ENCODE data around the gene SAMHD1. TPM values are rescaled to one million over a fixed set of nuclear protein-coding genes. Genes with fewer than 3 reads are reported as not detected.
A peak's percentile ranks its signal among the peaks of the same experiment; 100 is the strongest.
"Not testable (repeated sequence)": the region's sequence is repeated elsewhere in the genome, so short reads cannot be mapped to it uniquely, and the experiment has no call there.

Gene SAMHD1
- 100 to 1,000 TPM in 3 of 4 donors, 10 to 100 TPM in 1; 76.8 to 172 (median 104) TPM for total RNA-seq

GRCh38 chr20:36951198-36951978, at the start of gene SAMHD1:
SAMHD1 (minus strand) TSS chr20:36951708; CDS start chr20:36951643, 65 bp downstream.
- TF ChIP-seq POLR2A (IDR thresholded peaks at IDR 0.05) (peak; percentile 89), CTCF (IDR thresholded peaks at IDR 0.05) (peak in 3 of 4 experiments; percentile 5 to 68 (median 41))
- intact Hi-C loops (cut with DNase I; ENCODE audit: low total_unique reads): no loop called here
- H3K4me3 ChIP-seq: peak within 1 kb of the TSS; percentile 66 to 97
- no peaks in the 10 kb centered on the region for H3K27me3 ChIP-seq
- peak within 1 kb of the TSS; percentile 81 to 89 for H3K27ac ChIP-seq
- H3K9me3 ChIP-seq: no peaks in the 10 kb centered on the region
- H3K4me1 ChIP-seq: no peaks in the 10 kb centered on the region
- peak; percentile 96 to 97 for DNase-seq
- H3K36me3 ChIP-seq: no peaks in the 10 kb centered on the region

- H3K27me3 ChIP-seq; intact Hi-C loops (cut with DNase I; ENCODE audit: low total_unique reads); H3K9me3 ChIP-seq; H3K36me3 ChIP-seq; DNase-seq; H3K27ac ChIP-seq; H3K4me3 ChIP-seq; H3K4me1 ChIP-seq: not testable (repeated sequence)
Observed at GRCh38 chr20:37000171-37000570, 48.7 kb upstream of the SAMHD1 start.

GRCh38 chr20:36998652-36999051, 47.1 kb upstream of the SAMHD1 start:
- no peaks in the 10 kb centered on the region for H3K27me3 ChIP-seq

GRCh38 chr20:36997121-36997520, 45.6 kb upstream of the SAMHD1 start:
- Histone ChIP-seq H3K4me3 (no peak overlapping the region), H3K27me3 (no peaks in the 10 kb centered on the region), H3K27ac (no peak overlapping the region), H3K4me1 (no peaks in the 10 kb centered on the region), H3K36me3 (no peaks in the 10 kb centered on the region), H3K9me3 (no peaks in the 10 kb centered on the region)
- intact Hi-C loops (cut with DNase I; ENCODE audit: low total_unique reads): no loop called here
- DNase-seq: no peak
- no peak for TF ChIP-seq CTCF (IDR thresholded peaks at IDR 0.05)
- no peak for TF ChIP-seq POLR2A (IDR thresholded peaks at IDR 0.05)

More at GRCh38 chr20:36998652-36999051, 47.1 kb upstream of the SAMHD1 start:
- no peak overlapping the region for H3K4me3 ChIP-seq
- no peak overlapping the region for H3K27ac ChIP-seq
- no peaks in the 10 kb centered on the region for H3K9me3 ChIP-seq
- no peaks in the 10 kb centered on the region for H3K4me1 ChIP-seq
- DNase-seq: no peak
- no peak for TF ChIP-seq POLR2A (IDR thresholded peaks at IDR 0.05)
- no peak for TF ChIP-seq CTCF (IDR thresholded peaks at IDR 0.05)
- H3K36me3 ChIP-seq: no peaks in the 10 kb centered on the region
- intact Hi-C loops (cut with DNase I; ENCODE audit: low total_unique reads): no loop called here

GRCh38 chr20:36994221-36994620, 42.7 kb upstream of the SAMHD1 start:
- H3K27ac ChIP-seq; H3K4me1 ChIP-seq; DNase-seq; H3K27me3 ChIP-seq; intact Hi-C loops (cut with DNase I; ENCODE audit: low total_unique reads); H3K36me3 ChIP-seq; H3K9me3 ChIP-seq; H3K4me3 ChIP-seq: not testable (repeated sequence)

- Histone ChIP-seq H3K36me3 (no peaks in the 10 kb centered on the region), H3K27ac (no peak overlapping the region), H3K4me3 (no peak overlapping the region), H3K27me3 (no peaks in the 10 kb centered on the region), H3K4me1 (no peaks in the 10 kb centered on the region), H3K9me3 (no peaks in the 10 kb centered on the region)
- no peak for TF ChIP-seq CTCF (IDR thresholded peaks at IDR 0.05)
- TF ChIP-seq POLR2A (IDR thresholded peaks at IDR 0.05): no peak
- intact Hi-C loops (cut with DNase I; ENCODE audit: low total_unique reads): no loop called here
- no peak for DNase-seq
Observed at GRCh38 chr20:36992802-36993334, 41.4 kb upstream of the SAMHD1 start.

Measured in uterus (tissue), 4 donors.